Measurements from ENCODE around the gene ARHGEF2. TPM values are rescaled to one million over a fixed set of nuclear protein-coding genes. Genes with fewer than 3 reads are reported as not detected.
"Not testable (repeated sequence)": the region's sequence is repeated elsewhere in the genome, so short reads cannot be mapped to it uniquely, and the experiment has no call there.

ARHGEF2 gene
- total RNA-seq, 1 experiment from 2014 or later, result 58.1 TPM

DNA sequence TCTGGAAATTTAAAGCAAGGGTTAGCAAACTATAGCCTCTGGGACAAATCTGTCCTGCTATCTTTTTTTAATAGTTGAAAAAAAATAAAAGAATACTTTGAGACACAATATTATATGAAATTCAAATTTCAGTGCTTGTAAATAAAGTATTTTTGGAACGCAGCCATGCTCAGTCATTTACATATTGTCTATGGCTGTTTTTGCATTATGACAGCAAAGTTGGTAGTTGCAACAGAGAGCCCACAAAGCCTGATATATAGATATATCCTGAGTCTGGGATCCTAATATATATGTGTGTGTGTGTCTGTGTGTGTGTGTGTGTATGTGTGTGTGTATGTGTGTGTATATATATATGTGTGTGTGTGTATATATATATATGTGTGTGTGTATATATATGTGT lies 21.6 kb upstream of the ARHGEF2 start:
- in situ Hi-C loops (cut with HindIII; ENCODE audit: low pct_unique_long_range_greater_than_20kb, low sequenced_read_pairs), result no loop called here
- no peak for DNase-seq (ENCODE audit: low read depth)

GRCh38 chr1:155996166-155996565 lies 17.8 kb upstream of the ARHGEF2 start:
- no peak for DNase-seq (ENCODE audit: low read depth)
- in situ Hi-C loops (cut with HindIII; ENCODE audit: low pct_unique_long_range_greater_than_20kb, low sequenced_read_pairs), result no loop called here

DNA sequence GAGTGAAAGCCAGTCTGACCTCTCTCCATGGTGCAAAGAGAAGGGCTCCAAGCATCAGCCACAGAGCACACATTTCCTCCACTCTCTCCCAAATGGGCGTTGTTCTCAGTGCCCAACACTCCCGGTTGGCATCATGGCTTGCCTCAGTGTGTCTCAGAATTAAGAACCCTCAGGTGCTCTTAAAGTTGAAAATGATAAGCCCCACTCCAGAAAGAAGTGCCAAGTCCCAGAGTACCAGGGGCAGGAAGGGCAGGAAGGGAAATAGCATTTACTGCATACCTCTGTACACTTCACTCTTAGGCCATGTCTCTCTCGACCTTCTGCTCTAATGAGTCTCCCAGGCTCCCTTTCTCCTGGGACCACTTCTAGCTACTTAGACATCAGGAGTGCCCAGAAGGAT lies 15.2 kb upstream of the ARHGEF2 start:
- no peak for DNase-seq (ENCODE audit: low read depth)
- in situ Hi-C loops (cut with HindIII; ENCODE audit: low pct_unique_long_range_greater_than_20kb, low sequenced_read_pairs), result no loop called here

- no peak for DNase-seq (ENCODE audit: low read depth)
- in situ Hi-C loops (cut with HindIII; ENCODE audit: low pct_unique_long_range_greater_than_20kb, low sequenced_read_pairs), result no loop called here
Measured at GRCh38 chr1:155990005-155990739, 11.8 kb upstream of the ARHGEF2 start.

DNA sequence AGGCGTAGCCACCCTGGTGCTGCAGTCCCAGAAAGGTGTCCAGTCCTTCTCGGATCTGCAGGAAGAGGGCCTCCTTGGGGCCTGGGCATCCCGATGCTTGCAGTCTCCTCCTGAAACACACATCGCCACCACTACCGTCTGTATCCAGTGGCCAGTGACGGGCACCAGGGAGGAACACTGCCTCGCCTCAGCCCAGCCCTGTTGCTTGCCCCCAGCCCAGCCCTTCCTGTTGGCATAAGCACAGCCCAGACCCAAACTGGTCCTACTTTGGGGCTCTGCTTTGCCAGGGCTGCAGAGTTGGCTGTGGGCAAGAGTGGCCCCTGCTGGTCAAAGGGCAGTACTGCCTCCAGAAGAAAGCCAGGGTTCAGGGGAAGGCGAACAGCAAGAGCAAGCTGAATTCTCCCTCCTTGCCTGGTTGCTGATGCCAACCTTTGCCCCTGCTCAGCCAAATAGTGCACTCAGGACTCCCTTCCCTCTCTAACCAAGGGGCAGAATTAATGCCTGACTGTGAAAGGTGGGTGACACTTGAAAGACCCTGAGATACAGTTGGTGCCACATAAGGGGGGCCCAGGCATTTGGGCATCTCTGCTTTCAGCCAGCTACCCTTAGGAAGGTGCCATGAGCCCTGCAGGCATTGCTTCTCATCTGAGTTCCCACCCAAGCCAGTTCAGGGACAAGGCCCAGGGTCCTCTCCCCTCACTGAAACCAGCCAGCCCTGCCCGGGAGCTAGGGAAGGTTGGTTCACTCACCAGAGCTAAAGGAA lies 11.1 kb upstream of the ARHGEF2 start:
- in situ Hi-C loops (cut with HindIII; ENCODE audit: low pct_unique_long_range_greater_than_20kb, low sequenced_read_pairs), result no loop called here
- DNase-seq (ENCODE audit: low read depth), result peak; percentile 62

DNA sequence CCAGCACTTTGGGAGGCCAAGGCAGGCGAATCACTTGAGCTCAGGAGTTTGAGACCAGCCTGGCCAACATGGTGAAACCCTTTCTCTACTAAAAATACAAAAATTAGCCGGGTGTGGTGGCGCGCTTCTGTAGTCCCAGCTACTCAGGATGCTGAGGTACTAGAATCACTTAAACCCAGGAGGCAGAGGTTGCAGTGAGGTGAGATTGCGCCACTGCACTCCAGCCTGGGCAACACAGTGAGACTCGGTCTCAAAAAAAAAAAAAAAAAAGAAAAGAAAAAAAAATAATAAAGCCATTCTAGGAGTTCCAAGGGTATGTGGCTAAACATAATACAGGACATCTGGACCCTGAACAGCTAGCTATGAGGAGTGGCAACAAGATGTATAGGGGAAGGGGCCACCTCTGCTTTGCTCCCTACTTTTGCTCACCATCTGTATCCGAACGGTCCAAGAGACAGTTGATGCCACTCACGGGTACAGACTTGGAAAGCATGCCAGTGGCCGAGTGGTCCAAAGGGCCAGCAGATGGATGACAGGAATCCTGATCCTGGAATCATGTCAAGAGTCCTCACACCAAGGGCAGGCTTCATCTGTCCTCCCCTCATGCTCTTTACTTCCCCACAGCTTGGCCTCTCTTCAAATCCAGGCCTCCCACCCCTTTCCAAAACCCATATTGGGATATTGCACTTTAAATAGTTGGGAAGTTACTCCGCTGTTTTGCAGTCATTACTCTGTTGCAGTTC lies 6.7 kb upstream of the ARHGEF2 start:
- DNase-seq (ENCODE audit: low read depth); in situ Hi-C loops (cut with HindIII; ENCODE audit: low pct_unique_long_range_greater_than_20kb, low sequenced_read_pairs): not testable (repeated sequence)

GRCh38 chr1:155984341-155984740 lies 6.0 kb upstream of the ARHGEF2 start:
- no peak for DNase-seq (ENCODE audit: low read depth)
- in situ Hi-C loops (cut with HindIII; ENCODE audit: low pct_unique_long_range_greater_than_20kb, low sequenced_read_pairs), result no loop called here

GRCh38 chr1:155983191-155984024 lies 5.1 kb upstream of the ARHGEF2 start:
- in situ Hi-C loops (cut with HindIII; ENCODE audit: low pct_unique_long_range_greater_than_20kb, low sequenced_read_pairs), result no loop called here
- peak; percentile 66 for DNase-seq (ENCODE audit: low read depth)

DNA sequence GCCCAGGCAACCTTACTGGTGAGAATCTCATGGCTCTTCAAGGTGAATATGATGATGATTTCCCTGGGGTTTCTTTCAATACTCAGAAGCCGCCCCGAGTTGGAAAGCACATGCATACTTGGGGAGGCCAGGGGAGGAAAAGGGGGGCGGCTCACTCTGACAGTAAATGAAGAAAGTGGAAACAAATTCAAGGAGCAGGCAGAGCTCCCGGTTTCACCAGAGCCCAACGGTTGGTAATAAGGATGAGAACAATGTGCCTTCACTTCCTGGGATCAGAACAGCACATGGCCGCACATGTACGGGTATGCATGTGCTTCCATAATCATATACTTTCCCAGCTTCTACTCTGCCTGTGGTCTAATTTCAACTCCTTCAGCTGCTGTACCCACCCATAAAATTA lies 3.8 kb upstream of the ARHGEF2 start:
- no peak for DNase-seq (ENCODE audit: low read depth)
- in situ Hi-C loops (cut with HindIII; ENCODE audit: low pct_unique_long_range_greater_than_20kb, low sequenced_read_pairs), result no loop called here

- in situ Hi-C loops (cut with HindIII; ENCODE audit: low pct_unique_long_range_greater_than_20kb, low sequenced_read_pairs), result no loop called here
- DNase-seq (ENCODE audit: low read depth), result peak; percentile 66
Measured at GRCh38 chr1:155981266-155982088, 3.1 kb upstream of the ARHGEF2 start.

DNA sequence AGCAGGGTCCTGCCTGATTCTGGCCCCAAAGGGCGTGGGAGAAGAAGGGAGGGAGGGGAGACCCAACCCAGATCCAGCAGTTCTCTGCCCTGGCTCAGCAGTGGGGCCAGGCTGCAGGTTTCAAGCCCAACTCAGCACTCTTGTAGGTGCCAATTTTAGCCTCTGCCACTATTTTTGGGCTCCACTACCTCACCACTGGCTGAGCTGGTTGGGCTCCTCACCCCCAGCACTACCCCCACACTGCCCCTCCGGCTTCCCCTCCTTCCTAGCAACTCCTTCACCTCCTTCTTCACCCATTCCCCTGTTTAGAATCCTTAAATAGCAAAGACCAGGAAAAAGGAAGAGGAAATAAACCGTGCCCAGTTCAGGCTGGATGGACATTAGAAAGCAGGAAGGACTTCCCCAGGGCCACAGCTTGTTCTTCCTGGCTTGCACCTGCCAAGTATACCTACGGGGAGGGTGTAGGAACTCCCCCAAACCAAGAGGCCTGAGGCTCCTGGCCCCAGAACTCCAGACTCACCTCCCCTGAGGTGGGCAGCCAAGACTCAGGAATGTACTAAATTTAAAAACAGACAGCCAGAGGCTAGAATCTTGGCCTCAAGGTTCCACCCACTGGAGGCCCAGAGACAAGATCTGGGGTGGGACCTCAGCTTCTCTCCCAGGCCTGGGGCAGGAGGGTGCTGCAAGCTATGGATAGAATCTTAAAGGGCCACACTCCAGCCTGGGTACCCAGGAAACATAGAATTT lies 1.4 kb upstream of the ARHGEF2 start:
- no peak for DNase-seq (ENCODE audit: low read depth)
- in situ Hi-C loops (cut with HindIII; ENCODE audit: low pct_unique_long_range_greater_than_20kb, low sequenced_read_pairs), result no loop called here

- in situ Hi-C loops (cut with HindIII; ENCODE audit: low pct_unique_long_range_greater_than_20kb, low sequenced_read_pairs), result no loop called here
- DNase-seq (ENCODE audit: low read depth), result no peak
Measured at GRCh38 chr1:155978973-155979429, 654 bp upstream of the ARHGEF2 start.

GRCh38 chr1:155977690-155978324 lies 540 bp downstream of the ARHGEF2 start:
- in situ Hi-C loops (cut with HindIII; ENCODE audit: low pct_unique_long_range_greater_than_20kb, low sequenced_read_pairs), result no loop called here
- no peak for DNase-seq (ENCODE audit: low read depth)

DNA sequence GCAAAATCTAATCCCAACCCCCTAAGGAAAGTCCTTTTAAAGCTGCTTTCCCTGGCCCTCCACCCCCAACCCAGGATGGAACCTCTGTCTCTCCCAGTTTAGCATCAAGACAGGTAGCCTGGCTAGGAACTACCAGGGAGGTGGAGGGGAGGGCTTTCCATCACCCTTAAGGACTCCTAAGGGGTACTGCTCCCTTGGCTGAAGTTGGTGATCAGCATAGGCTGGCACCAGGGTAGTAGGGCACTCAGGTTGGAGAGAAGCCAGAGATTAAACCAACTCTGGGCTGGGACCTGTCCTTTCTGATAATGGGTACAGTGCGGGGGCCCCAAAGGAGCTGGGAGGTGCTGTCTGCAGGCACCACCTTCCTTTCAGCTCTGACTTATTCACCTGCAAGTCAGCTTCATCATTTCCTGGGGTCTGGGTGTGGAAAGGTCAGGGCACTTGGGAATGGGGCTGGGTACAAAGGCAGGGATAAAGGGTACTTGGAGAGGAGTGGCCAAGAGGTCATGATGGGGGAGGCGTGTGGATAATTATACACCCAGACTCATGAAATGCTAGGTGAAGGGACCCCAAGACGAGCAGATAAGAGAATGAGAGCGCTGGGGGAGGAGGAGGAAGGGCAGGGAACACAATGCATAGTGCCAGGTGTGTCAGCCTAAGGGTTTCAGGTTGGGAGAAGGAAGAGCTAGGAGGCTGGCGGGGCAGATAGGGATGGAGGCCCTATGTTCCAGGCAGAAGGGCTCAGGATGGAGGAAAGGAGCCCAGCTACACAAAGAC lies 1.2 kb downstream of the ARHGEF2 start:
- in situ Hi-C loops (cut with HindIII; ENCODE audit: low pct_unique_long_range_greater_than_20kb, low sequenced_read_pairs), result no loop called here

DNA sequence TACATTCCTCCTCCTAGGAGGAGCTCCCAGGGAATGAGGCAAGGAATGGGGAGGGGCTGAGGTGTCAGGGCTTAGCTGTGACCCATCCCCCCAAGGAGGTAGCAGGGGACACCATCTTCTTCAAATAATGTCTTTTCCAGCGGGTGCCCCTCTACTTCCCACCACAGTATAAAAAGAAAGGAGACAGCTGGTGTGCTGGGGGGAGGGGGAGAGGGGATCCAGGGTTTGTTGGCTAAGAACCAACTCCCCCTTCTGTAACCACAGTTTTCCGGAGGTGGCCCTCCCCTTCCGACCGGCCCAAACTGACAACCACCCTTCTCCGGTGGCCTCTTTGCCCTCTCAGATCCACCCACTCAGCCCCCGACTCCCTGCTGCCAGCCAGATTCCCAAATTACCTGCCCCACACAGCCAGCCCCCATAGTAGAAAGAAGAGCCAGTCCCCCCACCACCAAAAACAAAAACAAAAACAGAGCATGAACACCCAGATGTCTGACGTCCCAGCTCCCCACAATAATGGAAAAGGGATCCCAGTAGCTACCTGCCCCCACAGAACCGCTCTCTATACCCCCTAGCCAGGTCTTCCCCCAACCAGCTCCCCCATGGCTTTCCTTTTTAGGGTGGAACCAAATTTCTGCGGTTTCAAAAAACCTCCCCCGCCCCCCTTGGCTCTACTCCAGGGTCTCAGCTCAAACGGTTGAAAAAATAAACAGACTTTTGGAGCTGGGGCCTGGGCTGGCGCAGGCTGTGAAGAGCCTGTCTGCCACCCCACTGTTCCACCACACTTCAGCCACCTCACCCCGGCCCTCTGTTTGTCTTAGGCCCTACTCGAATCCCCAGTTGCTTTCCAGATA lies 2.1 kb downstream of the ARHGEF2 start:
- DNase-seq (ENCODE audit: low read depth), result no peak
- in situ Hi-C loops (cut with HindIII; ENCODE audit: low pct_unique_long_range_greater_than_20kb, low sequenced_read_pairs), result no loop called here

More for the DNA sequence above, 1.2 kb downstream of the ARHGEF2 start:
- no peak for DNase-seq (ENCODE audit: low read depth)

Data from Caki2 (cell line).